Spleen (tissue), 7 donors: Measurements from ENCODE around the gene PARD3B.

Experiments used
- POLR2A ChIP-seq, 3 donors: fragments of 450-650 bp; IDR thresholded peaks; one replicate each; pipeline ENCODE4 v1.5.1; 2017; ENCODE audit warnings: antibody characterized with exemption in 3 of 3, mild to moderate bottlenecking in 1 of 3
- POLR2AphosphoS5 ChIP-seq, 3 donors: sonication (generic); formaldehyde crosslinking; IDR thresholded peaks; one replicate each; pipeline ENCODE4 v1.5.1; 2017; ENCODE audit warnings: antibody characterized with exemption in 3 of 3
- TF ChIP-seq, protein P1 (sequence below), 11 experiments: fragments of 200-600 bp in 7 of 11; fragments of 450-650 bp in 4 of 11; sonication (generic) in 4 of 11; IDR thresholded peaks in 8 of 11; conservative IDR thresholded peaks in 3 of 11; 1 replicate in 7 of 11; 2 replicates in 4 of 11; pipeline versions ENCODE4 v1.4.0 to v1.8.0; 2016 to 2021; ENCODE audit warnings: antibody characterized with exemption in 11 of 11, inconsistent platforms in 4 of 11, mild to moderate bottlenecking in 1 of 11
- donor health status: DM: no; HTN: no; CAD: no; lungs with moderate emphysema.
- donor health status: DM: no; HTN: no; CAD: no.
- donor health status: DM: no; HTN: no; CAD: no.

DNA sequence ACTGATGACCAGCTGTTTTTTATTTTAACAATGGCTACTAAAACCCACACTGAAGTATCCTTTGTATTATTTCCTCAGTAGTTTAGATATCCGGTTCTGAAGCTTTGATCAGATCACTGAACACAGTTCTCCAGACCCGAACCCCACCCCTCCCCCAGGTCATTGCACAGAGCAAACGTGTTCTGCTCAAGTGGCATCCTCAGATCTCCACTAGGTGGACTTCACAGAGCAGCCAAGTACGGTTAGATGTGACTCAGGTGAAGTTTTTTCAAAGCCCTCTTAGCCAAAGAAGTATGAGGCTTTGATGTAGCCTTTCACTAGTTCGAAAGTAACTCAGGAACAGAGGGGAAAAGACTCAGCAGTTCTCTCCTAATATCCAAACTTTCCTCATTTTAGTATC lies 994.3 kb downstream of the PARD3B start:
- TF ChIP-seq, protein P1, sequence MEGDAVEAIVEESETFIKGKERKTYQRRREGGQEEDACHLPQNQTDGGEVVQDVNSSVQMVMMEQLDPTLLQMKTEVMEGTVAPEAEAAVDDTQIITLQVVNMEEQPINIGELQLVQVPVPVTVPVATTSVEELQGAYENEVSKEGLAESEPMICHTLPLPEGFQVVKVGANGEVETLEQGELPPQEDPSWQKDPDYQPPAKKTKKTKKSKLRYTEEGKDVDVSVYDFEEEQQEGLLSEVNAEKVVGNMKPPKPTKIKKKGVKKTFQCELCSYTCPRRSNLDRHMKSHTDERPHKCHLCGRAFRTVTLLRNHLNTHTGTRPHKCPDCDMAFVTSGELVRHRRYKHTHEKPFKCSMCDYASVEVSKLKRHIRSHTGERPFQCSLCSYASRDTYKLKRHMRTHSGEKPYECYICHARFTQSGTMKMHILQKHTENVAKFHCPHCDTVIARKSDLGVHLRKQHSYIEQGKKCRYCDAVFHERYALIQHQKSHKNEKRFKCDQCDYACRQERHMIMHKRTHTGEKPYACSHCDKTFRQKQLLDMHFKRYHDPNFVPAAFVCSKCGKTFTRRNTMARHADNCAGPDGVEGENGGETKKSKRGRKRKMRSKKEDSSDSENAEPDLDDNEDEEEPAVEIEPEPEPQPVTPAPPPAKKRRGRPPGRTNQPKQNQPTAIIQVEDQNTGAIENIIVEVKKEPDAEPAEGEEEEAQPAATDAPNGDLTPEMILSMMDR (IDR thresholded peaks at IDR 0.05 in 8 of 11, conservative IDR thresholded peaks at IDR 0.05 in 3 of 11) = no peak
- TF ChIP-seq POLR2A (IDR thresholded peaks at IDR 0.05) = no peak
- no peak for TF ChIP-seq POLR2AphosphoS5 (IDR thresholded peaks at IDR 0.05)
